ENCODE measurements around the gene INTS1. TPM values are rescaled to one million over a fixed set of nuclear protein-coding genes. Genes with fewer than 3 reads are reported as not detected.

Gene INTS1
- total and polyA plus RNA-seq, 7 donors, result 16.2 to 78.3 (median 22.9) TPM

GRCh38 chr7:1514407-1514806 is 10.2 kb upstream of the INTS1 start:
- H3K27ac ChIP-seq, result peak overlapping the region in 1 of 4 donors; percentile 75
- no peaks in the 10 kb centered on the region for H3K36me3 ChIP-seq
- peaks cover 0 to 26% (median 11%) of the 10 kb centered on the region in 3 donors for H3K27me3 ChIP-seq
- H3K4me1 ChIP-seq, result peaks cover 0 to 13% (median 0%) of the 10 kb centered on the region in 4 donors
- DNase-seq, result no peak
- TF ChIP-seq EP300 (IDR thresholded peaks at IDR 0.05), result no peak
- no peak for TF ChIP-seq POLR2A (IDR thresholded peaks at IDR 0.05)
- TF ChIP-seq, protein P1, sequence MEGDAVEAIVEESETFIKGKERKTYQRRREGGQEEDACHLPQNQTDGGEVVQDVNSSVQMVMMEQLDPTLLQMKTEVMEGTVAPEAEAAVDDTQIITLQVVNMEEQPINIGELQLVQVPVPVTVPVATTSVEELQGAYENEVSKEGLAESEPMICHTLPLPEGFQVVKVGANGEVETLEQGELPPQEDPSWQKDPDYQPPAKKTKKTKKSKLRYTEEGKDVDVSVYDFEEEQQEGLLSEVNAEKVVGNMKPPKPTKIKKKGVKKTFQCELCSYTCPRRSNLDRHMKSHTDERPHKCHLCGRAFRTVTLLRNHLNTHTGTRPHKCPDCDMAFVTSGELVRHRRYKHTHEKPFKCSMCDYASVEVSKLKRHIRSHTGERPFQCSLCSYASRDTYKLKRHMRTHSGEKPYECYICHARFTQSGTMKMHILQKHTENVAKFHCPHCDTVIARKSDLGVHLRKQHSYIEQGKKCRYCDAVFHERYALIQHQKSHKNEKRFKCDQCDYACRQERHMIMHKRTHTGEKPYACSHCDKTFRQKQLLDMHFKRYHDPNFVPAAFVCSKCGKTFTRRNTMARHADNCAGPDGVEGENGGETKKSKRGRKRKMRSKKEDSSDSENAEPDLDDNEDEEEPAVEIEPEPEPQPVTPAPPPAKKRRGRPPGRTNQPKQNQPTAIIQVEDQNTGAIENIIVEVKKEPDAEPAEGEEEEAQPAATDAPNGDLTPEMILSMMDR (IDR thresholded peaks at IDR 0.05), result no peak
- intact Hi-C loops (cut with DNase I), result no loop called here
- WGBS, 2 donors, result 84 to 86% methylated on average over 12 of the region's 12 CpGs
- no peaks in the 10 kb centered on the region for H3K9me3 ChIP-seq
- H3K4me3 ChIP-seq, result no peak overlapping the region

GRCh38 chr7:1513657-1514095 is 9.5 kb upstream of the INTS1 start:
- Histone ChIP-seq H3K27me3 (peaks cover 0 to 26% (median 11%) of the 10 kb centered on the region in 3 donors), H3K27ac (peak overlapping the region; percentile 58 to 75 (median 68)), H3K4me3 (peak overlapping the region in 1 of 4 donors; percentile 5), H3K9me3 (no peaks in the 10 kb centered on the region), H3K4me1 (peaks cover 0 to 13% (median 0%) of the 10 kb centered on the region in 4 donors), H3K36me3 (no peaks in the 10 kb centered on the region)
- TF ChIP-seq POLR2AphosphoS5 (IDR thresholded peaks at IDR 0.05) (peak in 1 of 4 donors; percentile 28), POLR2A (IDR thresholded peaks at IDR 0.05) (no peak)
- intact Hi-C loops (cut with DNase I), result no loop called here
- WGBS, 2 donors, result 43 to 69% methylated on average over 20 of the region's 20 CpGs
- DNase-seq, result no peak

GRCh38 chr7:1512781-1513656 is 8.8 kb upstream of the INTS1 start:
- peaks cover 0 to 13% (median 0%) of the 10 kb centered on the region in 4 donors for H3K4me1 ChIP-seq
- H3K4me3 ChIP-seq, result peak overlapping the region in 1 of 4 donors; percentile 5
- DNase-seq, result peak; percentile 78
- H3K36me3 ChIP-seq, result no peaks in the 10 kb centered on the region
- peaks cover 0 to 26% (median 11%) of the 10 kb centered on the region in 3 donors for H3K27me3 ChIP-seq
- H3K27ac ChIP-seq, result peak overlapping the region; percentile 58 to 75 (median 68)
- H3K9me3 ChIP-seq, result no peaks in the 10 kb centered on the region
- 46 to 75% methylated on average over 35 of the region's 35 CpGs for WGBS, 2 donors
- intact Hi-C loops (cut with DNase I), result no loop called here
- TF ChIP-seq, protein P1 (IDR thresholded peaks at IDR 0.05), result no peak
- peak in 1 of 4 donors; percentile 16 for TF ChIP-seq POLR2AphosphoS5 (IDR thresholded peaks at IDR 0.05)

- intact Hi-C loops (cut with DNase I), result no loop called here
- TF ChIP-seq EP300 (IDR thresholded peaks at IDR 0.05), result no peak
- TF ChIP-seq, protein P1 (IDR thresholded peaks at IDR 0.05), result no peak
- no peak for TF ChIP-seq POLR2A (IDR thresholded peaks at IDR 0.05)
- no peak for TF ChIP-seq POLR2AphosphoS5 (IDR thresholded peaks at IDR 0.05)
- Histone ChIP-seq H3K36me3 (no peaks in the 10 kb centered on the region), H3K4me1 (peaks cover 0 to 13% (median 2%) of the 10 kb centered on the region in 4 donors), H3K4me3 (no peak overlapping the region), H3K9me3 (no peaks in the 10 kb centered on the region), H3K27ac (no peak overlapping the region), H3K27me3 (peaks cover 0 to 25% (median 10%) of the 10 kb centered on the region in 3 donors)
- 75 to 88% methylated on average over 30 of the region's 30 CpGs for WGBS, 2 donors
- DNase-seq, result no peak
Observed at GRCh38 chr7:1511444-1512422, 7.5 kb upstream of the INTS1 start.

Measured in sigmoid colon (tissue), 7 donors.